ENCODE results near the gene SYMPK.

SYMPK gene

DNA sequence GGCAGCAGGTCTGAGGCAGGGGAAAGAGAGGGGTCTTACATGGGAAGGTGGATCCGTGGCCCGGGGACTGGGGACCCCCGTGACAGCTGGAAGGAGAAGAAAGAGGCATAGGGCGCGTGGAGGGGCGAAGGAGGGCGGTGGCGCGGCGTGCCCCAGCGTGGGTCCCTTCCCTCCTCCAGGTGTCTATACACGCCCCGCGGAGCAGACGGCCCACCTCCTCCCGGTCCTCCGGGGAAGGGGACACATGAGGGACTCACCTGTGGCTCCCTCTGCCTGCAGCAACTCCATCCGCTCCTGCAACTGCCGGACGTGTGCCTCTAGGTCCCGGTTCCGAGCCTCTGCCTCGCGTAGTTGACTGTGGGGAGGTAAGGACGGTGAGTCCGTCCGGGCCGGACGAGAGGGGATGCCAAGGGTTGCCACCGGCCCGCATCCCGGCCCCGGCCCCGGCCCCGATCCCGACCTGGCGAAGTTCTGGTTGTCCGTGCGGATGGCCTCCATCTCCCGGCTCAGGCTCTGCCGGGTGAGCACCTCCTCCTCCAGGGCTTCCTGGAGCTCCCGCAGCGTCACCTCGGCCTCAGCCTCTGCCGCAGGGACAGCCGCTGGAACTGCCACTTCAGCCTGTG lies 91.5 kb downstream of the SYMPK start:
- Histone ChIP-seq H3K27me3 (ENCODE audit: insufficient read depth, low read length, poor library complexity) (no peaks in the 10 kb centered on the region), H3K4me3 (ENCODE audit: low read depth in 1 of 2, low read length in 2 of 2) (no peak overlapping the region), H3K4me2 (ENCODE audit: insufficient read depth, low read length) (no peak overlapping the region), H3K4me1 (ENCODE audit: insufficient read depth, low read length) (peaks cover 26% of the 10 kb centered on the region), H2AFZ (ENCODE audit: low read depth, low read length) (no peak overlapping the region), H3K36me3 (ENCODE audit: insufficient read depth, low read length) (peaks cover 2% of the 10 kb centered on the region; the same call in 1 of the 2 replicates), H3K9me3 (ENCODE audit: insufficient read depth, low read length, severe bottlenecking) (no peaks in the 10 kb centered on the region), H3K79me2 (ENCODE audit: insufficient read depth, low read length) (no peaks in the 10 kb centered on the region), H3K27ac (ENCODE audit: low read length) (no peak overlapping the region), H4K20me1 (ENCODE audit: insufficient read depth, low read length) (0 out of 2 replicates have a peak, but pooled peaks cover 2% of the 10 kb centered on the region), H3K9ac (ENCODE audit: low read depth, low read length) (no peak overlapping the region)
- ATAC-seq (ENCODE audit: insufficient read depth, low read depth) (no peak), DNase-seq (no peak)
- TF ChIP-seq EZH2 (IDR thresholded peaks at IDR 0.05; ENCODE audit: borderline replicate concordance, low read depth, low read length, severe bottlenecking): no peak
- TF ChIP-seq CTCF (IDR thresholded peaks at IDR 0.05; ENCODE audit: borderline replicate concordance, extremely low read depth, low read length, poor library complexity, severe bottlenecking): no peak

DNA sequence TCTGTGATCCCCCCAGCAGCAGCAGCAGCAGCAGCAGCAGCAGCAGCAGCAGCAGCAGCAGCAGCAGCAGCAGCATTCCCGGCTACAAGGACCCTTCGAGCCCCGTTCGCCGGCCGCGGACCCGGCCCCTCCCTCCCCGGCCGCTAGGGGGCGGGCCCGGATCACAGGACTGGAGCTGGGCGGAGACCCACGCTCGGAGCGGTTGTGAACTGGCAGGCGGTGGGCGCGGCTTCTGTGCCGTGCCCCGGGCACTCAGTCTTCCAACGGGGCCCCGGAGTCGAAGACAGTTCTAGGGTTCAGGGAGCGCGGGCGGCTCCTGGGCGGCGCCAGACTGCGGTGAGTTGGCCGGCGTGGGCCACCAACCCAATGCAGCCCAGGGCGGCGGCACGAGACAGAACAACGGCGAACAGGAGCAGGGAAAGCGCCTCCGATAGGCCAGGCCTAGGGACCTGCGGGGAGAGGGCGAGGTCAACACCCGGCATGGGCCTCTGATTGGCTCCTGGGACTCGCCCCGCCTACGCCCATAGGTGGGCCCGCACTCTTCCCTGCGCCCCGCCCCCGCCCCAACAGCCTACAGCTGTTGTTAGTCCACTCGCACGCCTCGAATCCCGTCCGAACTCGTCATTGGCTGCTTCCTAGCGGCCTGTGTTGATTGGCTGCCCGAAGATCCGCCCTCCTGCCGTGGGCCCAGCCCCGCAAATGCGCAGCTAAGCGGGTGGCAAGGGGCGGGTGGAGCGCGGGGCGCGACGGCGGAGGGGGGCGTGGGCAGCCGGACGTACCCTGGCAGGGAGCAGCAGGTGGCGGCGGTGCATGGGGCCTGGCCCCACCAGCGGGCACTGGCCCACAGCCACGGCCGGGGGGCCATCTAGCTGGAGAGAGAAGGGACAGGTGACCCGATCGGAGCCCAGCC lies 92.5 kb downstream of the SYMPK start:
- DNase-seq (peak; percentile 91), ATAC-seq (ENCODE audit: insufficient read depth, low read depth) (peak; percentile 79)
- no peaks in the 10 kb centered on the region for H3K27me3 ChIP-seq (ENCODE audit: insufficient read depth, low read length, poor library complexity)
- H3K36me3 ChIP-seq (ENCODE audit: insufficient read depth, low read length): peaks cover 2% of the 10 kb centered on the region; the same call in 1 of the 2 replicates
- H3K27ac ChIP-seq (ENCODE audit: low read length): peak overlapping the region; percentile 70
- H3K79me2 ChIP-seq (ENCODE audit: insufficient read depth, low read length): no peaks in the 10 kb centered on the region
- peak overlapping the region; percentile 75 for H2AFZ ChIP-seq (ENCODE audit: low read depth, low read length)
- H3K4me3 ChIP-seq (ENCODE audit: low read depth in 1 of 2, low read length in 2 of 2): peak overlapping the region; percentile 45 to 75; a peak in 3 of 4 replicates
- peak overlapping the region; percentile 60 for H3K9ac ChIP-seq (ENCODE audit: low read depth, low read length)
- 0 out of 2 replicates have a peak, but pooled peaks cover 2% of the 10 kb centered on the region for H4K20me1 ChIP-seq (ENCODE audit: insufficient read depth, low read length)
- no peaks in the 10 kb centered on the region for H3K9me3 ChIP-seq (ENCODE audit: insufficient read depth, low read length, severe bottlenecking)
- H3K4me2 ChIP-seq (ENCODE audit: insufficient read depth, low read length): peak overlapping the region; percentile 86
- TF ChIP-seq EZH2 (IDR thresholded peaks at IDR 0.05; ENCODE audit: borderline replicate concordance, low read depth, low read length, severe bottlenecking): no peak
- peak; percentile 91 for TF ChIP-seq CTCF (IDR thresholded peaks at IDR 0.05; ENCODE audit: borderline replicate concordance, extremely low read depth, low read length, poor library complexity, severe bottlenecking)
- peaks cover 26% of the 10 kb centered on the region for H3K4me1 ChIP-seq (ENCODE audit: insufficient read depth, low read length)

GRCh38 chr19:45769821-45770191 lies 93.1 kb downstream of the SYMPK start:
- H3K4me2 ChIP-seq (ENCODE audit: insufficient read depth, low read length): peak overlapping the region; percentile 86
- H3K4me3 ChIP-seq (ENCODE audit: low read depth in 1 of 2, low read length in 2 of 2): peak overlapping the region; percentile 45 to 75; a peak in 3 of 4 replicates
- peak; percentile 39 for ATAC-seq (ENCODE audit: insufficient read depth, low read depth)
- peak overlapping the region; percentile 75 for H2AFZ ChIP-seq (ENCODE audit: low read depth, low read length)
- H3K4me1 ChIP-seq (ENCODE audit: insufficient read depth, low read length): peaks cover 26% of the 10 kb centered on the region
- no peak for DNase-seq
- 0 out of 2 replicates have a peak, but pooled peaks cover 2% of the 10 kb centered on the region for H4K20me1 ChIP-seq (ENCODE audit: insufficient read depth, low read length)
- peak overlapping the region; percentile 70 for H3K27ac ChIP-seq (ENCODE audit: low read length)
- H3K27me3 ChIP-seq (ENCODE audit: insufficient read depth, low read length, poor library complexity): no peaks in the 10 kb centered on the region
- H3K79me2 ChIP-seq (ENCODE audit: insufficient read depth, low read length): no peaks in the 10 kb centered on the region
- no peaks in the 10 kb centered on the region for H3K9me3 ChIP-seq (ENCODE audit: insufficient read depth, low read length, severe bottlenecking)
- no peak for TF ChIP-seq EZH2 (IDR thresholded peaks at IDR 0.05; ENCODE audit: borderline replicate concordance, low read depth, low read length, severe bottlenecking)
- no peak for TF ChIP-seq CTCF (IDR thresholded peaks at IDR 0.05; ENCODE audit: borderline replicate concordance, extremely low read depth, low read length, poor library complexity, severe bottlenecking)
- H3K9ac ChIP-seq (ENCODE audit: low read depth, low read length): peak overlapping the region; percentile 60
- H3K36me3 ChIP-seq (ENCODE audit: insufficient read depth, low read length): peaks cover 2% of the 10 kb centered on the region; the same call in 1 of the 2 replicates
